ENCODE data around the gene FAM89A. TPM values are rescaled to one million over a fixed set of nuclear protein-coding genes. Genes with fewer than 3 reads are reported as not detected.

Gene FAM89A
- 20.2 and 20.3 TPM in 2 replicates for total RNA-seq

- intact Hi-C loops (cut with micrococcal nuclease): loop anchor here (1.0 to 10.0 kb wide), 3 partner anchors 62 to 395 kb away; partner anchors contain the start of genes C1orf198, COG2 and TTC13
These were observed at the start of gene FAM89A for GRCh38 chr1:231040019-231040799. FAM89A (minus strand) TSS chr1:231040254; CDS start chr1:231040211, 43 bp downstream.

GRCh38 chr1:231084353-231084752, 44.3 kb upstream of the FAM89A start:
- intact Hi-C loops (cut with micrococcal nuclease): no loop called here
- Mint-ChIP-seq H3K4me3 (no peak overlapping the region), H3K9me3 (peaks cover 4% of the 10 kb centered on the region), H3K36me3 (ENCODE audit: low read depth) (no peaks in the 10 kb centered on the region), H3K27me3 (peaks cover 23% of the 10 kb centered on the region), H3K27ac (no peak overlapping the region), H3K4me1 (no peaks in the 10 kb centered on the region)
- no peak for DNase-seq

More at GRCh38 chr1:231040019-231040799, at the start of gene FAM89A:
- peaks cover 6% of the 10 kb centered on the region for H3K36me3 Mint-ChIP-seq (ENCODE audit: low read depth)
- H3K4me1 Mint-ChIP-seq: peaks cover 28% of the 10 kb centered on the region
- H3K4me3 Mint-ChIP-seq: peak within 1 kb of the TSS; percentile 85
- peak; percentile 90 for DNase-seq
- peaks cover 30% of the 10 kb centered on the region for H3K27me3 Mint-ChIP-seq
- peaks cover 2% of the 10 kb centered on the region for H3K9me3 Mint-ChIP-seq
- peak within 1 kb of the TSS; percentile 61 for H3K27ac Mint-ChIP-seq

GRCh38 chr1:231079163-231079562, 39.1 kb upstream of the FAM89A start:
- Mint-ChIP-seq H3K4me1 (no peaks in the 10 kb centered on the region), H3K27me3 (peaks cover 19% of the 10 kb centered on the region), H3K9me3 (peaks cover 4% of the 10 kb centered on the region), H3K27ac (no peak overlapping the region), H3K36me3 (ENCODE audit: low read depth) (no peaks in the 10 kb centered on the region), H3K4me3 (no peak overlapping the region)
- DNase-seq: no peak
- intact Hi-C loops (cut with micrococcal nuclease): no loop called here

GRCh38 chr1:231078250-231078649, 38.2 kb upstream of the FAM89A start:
- no peak for DNase-seq
- Mint-ChIP-seq H3K27me3 (peaks cover 19% of the 10 kb centered on the region), H3K9me3 (peaks cover 4% of the 10 kb centered on the region), H3K36me3 (ENCODE audit: low read depth) (no peaks in the 10 kb centered on the region), H3K4me1 (no peaks in the 10 kb centered on the region), H3K27ac (no peak overlapping the region), H3K4me3 (no peak overlapping the region)
- intact Hi-C loops (cut with micrococcal nuclease): no loop called here

GRCh38 chr1:231076802-231077201, 36.7 kb upstream of the FAM89A start:
- Mint-ChIP-seq H3K9me3 (peaks cover 4% of the 10 kb centered on the region), H3K27ac (no peak overlapping the region), H3K4me1 (no peaks in the 10 kb centered on the region), H3K4me3 (no peak overlapping the region), H3K36me3 (ENCODE audit: low read depth) (no peaks in the 10 kb centered on the region), H3K27me3 (peaks cover 19% of the 10 kb centered on the region)
- no peak for DNase-seq
- intact Hi-C loops (cut with micrococcal nuclease): no loop called here

- Mint-ChIP-seq H3K27me3 (peaks cover 12% of the 10 kb centered on the region), H3K4me1 (no peaks in the 10 kb centered on the region), H3K4me3 (no peak overlapping the region), H3K27ac (no peak overlapping the region), H3K36me3 (ENCODE audit: low read depth) (no peaks in the 10 kb centered on the region), H3K9me3 (no peaks in the 10 kb centered on the region)
- intact Hi-C loops (cut with micrococcal nuclease): no loop called here
- no peak for DNase-seq
These were observed 35.4 kb upstream of the FAM89A start for GRCh38 chr1:231075497-231075896.

- Mint-ChIP-seq H3K27me3 (peaks cover 10% of the 10 kb centered on the region), H3K36me3 (ENCODE audit: low read depth) (no peaks in the 10 kb centered on the region), H3K9me3 (no peaks in the 10 kb centered on the region), H3K4me1 (no peaks in the 10 kb centered on the region), H3K27ac (no peak overlapping the region), H3K4me3 (no peak overlapping the region)
- intact Hi-C loops (cut with micrococcal nuclease): no loop called here
- DNase-seq: no peak
These were observed 35.0 kb upstream of the FAM89A start for GRCh38 chr1:231075020-231075419.

GRCh38 chr1:231074046-231074445, 34.0 kb upstream of the FAM89A start:
- Mint-ChIP-seq H3K4me1 (no peaks in the 10 kb centered on the region), H3K27me3 (peaks cover 6% of the 10 kb centered on the region), H3K9me3 (no peaks in the 10 kb centered on the region), H3K27ac (no peak overlapping the region), H3K4me3 (no peak overlapping the region), H3K36me3 (ENCODE audit: low read depth) (no peaks in the 10 kb centered on the region)
- DNase-seq: no peak
- intact Hi-C loops (cut with micrococcal nuclease): no loop called here

- H3K9me3 Mint-ChIP-seq: no peaks in the 10 kb centered on the region
- intact Hi-C loops (cut with micrococcal nuclease): no loop called here
- DNase-seq: no peak
- no peaks in the 10 kb centered on the region for H3K36me3 Mint-ChIP-seq (ENCODE audit: low read depth)
- H3K4me1 Mint-ChIP-seq: no peaks in the 10 kb centered on the region
- peaks cover 4% of the 10 kb centered on the region for H3K27me3 Mint-ChIP-seq
- no peak overlapping the region for H3K27ac Mint-ChIP-seq
- no peak overlapping the region for H3K4me3 Mint-ChIP-seq
These were observed 33.3 kb upstream of the FAM89A start for GRCh38 chr1:231073331-231073730.

GRCh38 chr1:231072502-231073094, 32.5 kb upstream of the FAM89A start:
- no peak for DNase-seq
- peaks cover 6% of the 10 kb centered on the region for H3K27me3 Mint-ChIP-seq
- no peaks in the 10 kb centered on the region for H3K36me3 Mint-ChIP-seq (ENCODE audit: low read depth)
- no peaks in the 10 kb centered on the region for H3K9me3 Mint-ChIP-seq
- H3K4me3 Mint-ChIP-seq: no peak overlapping the region
- no peak overlapping the region for H3K27ac Mint-ChIP-seq
- intact Hi-C loops (cut with micrococcal nuclease): no loop called here
- H3K4me1 Mint-ChIP-seq: no peaks in the 10 kb centered on the region

- no peak overlapping the region for H3K27ac Mint-ChIP-seq
- H3K27me3 Mint-ChIP-seq: peaks cover 6% of the 10 kb centered on the region
- no peak for DNase-seq
- H3K4me1 Mint-ChIP-seq: no peaks in the 10 kb centered on the region
- no peak overlapping the region for H3K4me3 Mint-ChIP-seq
- no peaks in the 10 kb centered on the region for H3K36me3 Mint-ChIP-seq (ENCODE audit: low read depth)
- H3K9me3 Mint-ChIP-seq: no peaks in the 10 kb centered on the region
- intact Hi-C loops (cut with micrococcal nuclease): no loop called here
These were observed 32.0 kb upstream of the FAM89A start for GRCh38 chr1:231072041-231072440.

GRCh38 chr1:231070758-231071444, 30.8 kb upstream of the FAM89A start:
- intact Hi-C loops (cut with micrococcal nuclease): no loop called here
- Mint-ChIP-seq H3K4me3 (no peak overlapping the region), H3K4me1 (no peaks in the 10 kb centered on the region), H3K27me3 (peaks cover 11% of the 10 kb centered on the region), H3K9me3 (no peaks in the 10 kb centered on the region), H3K27ac (no peak overlapping the region), H3K36me3 (ENCODE audit: low read depth) (no peaks in the 10 kb centered on the region)
- no peak for DNase-seq

- Mint-ChIP-seq H3K4me3 (no peak overlapping the region), H3K27ac (no peak overlapping the region), H3K9me3 (no peaks in the 10 kb centered on the region), H3K27me3 (peaks cover 13% of the 10 kb centered on the region), H3K4me1 (no peaks in the 10 kb centered on the region), H3K36me3 (ENCODE audit: low read depth) (no peaks in the 10 kb centered on the region)
- DNase-seq: no peak
- intact Hi-C loops (cut with micrococcal nuclease): no loop called here
These were observed 29.3 kb upstream of the FAM89A start for GRCh38 chr1:231069333-231069732.

GRCh38 chr1:231068762-231069161, 28.7 kb upstream of the FAM89A start:
- Mint-ChIP-seq H3K27ac (no peak overlapping the region), H3K9me3 (no peaks in the 10 kb centered on the region), H3K36me3 (ENCODE audit: low read depth) (no peaks in the 10 kb centered on the region), H3K4me1 (no peaks in the 10 kb centered on the region), H3K4me3 (no peak overlapping the region), H3K27me3 (peaks cover 13% of the 10 kb centered on the region)
- intact Hi-C loops (cut with micrococcal nuclease): no loop called here
- no peak for DNase-seq
